ENCODE measurements around the gene GALNT10. TPM values are rescaled to one million over a fixed set of nuclear protein-coding genes. Genes with fewer than 3 reads are reported as not detected.

Gene GALNT10
- total and polyA plus RNA-seq, 9 of the 15 experiments (the other 6 are each of a cell fraction or from before 2014, with no cell fraction given) = 4.6 to 37.1 (median 13.3) TPM

GRCh38 chr5:154412925-154413324 lies 222.4 kb downstream of the GALNT10 start:
- no peak for DNase-seq (ENCODE audit: extremely low read depth in 1 of 4, low spot score in 3 of 4)
- 80% methylated on average over 9 of the region's 9 CpGs for WGBS (ENCODE audit: insufficient coverage, low coverage, missing lambda C conversion rate)
- peaks cover 33% of the 10 kb centered on the region; the same call in 2 of the 3 replicates for H3K36me3 ChIP-seq (ENCODE audit: control insufficient read depth, insufficient read depth, low read length)
- ATAC-seq = no peak
- ChIA-PET POLR2A (interaction anchor here (0.9 kb wide), 1 partner anchor 11 kb away, joined by 3 read pairs; no protein-coding TSS in a partner anchor), CTCF (ENCODE audit: low intra/inter-chr PET ratio) (no interaction called here)
- H2AFZ ChIP-seq (ENCODE audit: low read depth, low read length) = no peak overlapping the region
- H3K27me3 ChIP-seq (ENCODE audit: control insufficient read depth in 2 of 2, insufficient read depth in 2 of 2, low read length in 2 of 2) = no peaks in the 10 kb centered on the region
- no peak overlapping the region for H3K27ac ChIP-seq (ENCODE audit: extremely low read depth, low read depth, low read length)
- H3K4me2 ChIP-seq (ENCODE audit: insufficient read depth, low read length) = no peak overlapping the region
- intact Hi-C loops (cut with micrococcal nuclease) = no loop called here
- 0 out of 2 replicates have a peak, but pooled peaks cover 3% of the 10 kb centered on the region for H4K20me1 ChIP-seq (replicated peaks; ENCODE audit: control insufficient read depth, insufficient read depth, low read length)
- H3K9ac ChIP-seq (ENCODE audit: insufficient read depth in 1 of 2, low read depth in 2 of 2, low read length in 2 of 2) = no peak overlapping the region
- no peaks in the 10 kb centered on the region for H3K79me2 ChIP-seq (ENCODE audit: control insufficient read depth, insufficient read depth, low read length)
- no peak overlapping the region for H3K4me3 ChIP-seq
- no TSS peak for BruUV-seq (replicated peaks)
- H3K9me1 ChIP-seq (ENCODE audit: control insufficient read depth, insufficient read depth, low read length) = no peaks in the 10 kb centered on the region
- in situ Hi-C loops (cut with MboI) = loop anchor here (5.0 kb wide), 1 partner anchor 341 kb away; no protein-coding TSS in a partner anchor
- H3K4me1 ChIP-seq (replicated peaks in 1 of 2; ENCODE audit: control insufficient read depth in 2 of 2, insufficient read depth in 2 of 2, low read length in 2 of 2) = no peaks in the 10 kb centered on the region; a peak in 1 of 5 replicates
- FAIRE-seq = no peak
- TF ChIP-seq RB1 (IDR thresholded peaks at IDR 0.05; ENCODE audit: low read depth) (no peak), EGR1 (conservative IDR thresholded peaks at IDR 0.05) (no peak), ZNF174 (CRISPR knock-in tag; IDR thresholded peaks at IDR 0.05) (no peak), CEBPB (tag; IDR thresholded peaks at IDR 0.05) (no peak), ZBED1 (IDR thresholded peaks at IDR 0.05) (no peak), GATAD2B (IDR thresholded peaks at IDR 0.05; ENCODE audit: borderline replicate concordance) (no peak), ZNF121 (CRISPR knock-in tag; conservative IDR thresholded peaks at IDR 0.05) (no peak), SRF (CRISPR knock-in tag; IDR thresholded peaks at IDR 0.05) (no peak), CBX3 (IDR thresholded peaks at IDR 0.05; ENCODE audit: borderline replicate concordance in 1 of 2, low read length in 2 of 2) (no peak), NR1H2 (CRISPR knock-in tag; IDR thresholded peaks at IDR 0.05) (no peak), MLX (CRISPR knock-in tag; conservative IDR thresholded peaks at IDR 0.05) (no peak), MTF1 (CRISPR knock-in tag; IDR thresholded peaks at IDR 0.05; ENCODE audit: borderline replicate concordance) (no peak), RBFOX2 (IDR thresholded peaks at IDR 0.05; ENCODE audit: low read depth, low read length) (no peak), SMARCA4 (IDR thresholded peaks at IDR 0.05) (no peak)
- TF ChIP-seq, protein P1, sequence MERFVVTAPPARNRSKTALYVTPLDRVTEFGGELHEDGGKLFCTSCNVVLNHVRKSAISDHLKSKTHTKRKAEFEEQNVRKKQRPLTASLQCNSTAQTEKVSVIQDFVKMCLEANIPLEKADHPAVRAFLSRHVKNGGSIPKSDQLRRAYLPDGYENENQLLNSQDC (CRISPR knock-in tag; IDR thresholded peaks at IDR 0.05) = no peak
- TF ChIP-seq, protein P2, sequence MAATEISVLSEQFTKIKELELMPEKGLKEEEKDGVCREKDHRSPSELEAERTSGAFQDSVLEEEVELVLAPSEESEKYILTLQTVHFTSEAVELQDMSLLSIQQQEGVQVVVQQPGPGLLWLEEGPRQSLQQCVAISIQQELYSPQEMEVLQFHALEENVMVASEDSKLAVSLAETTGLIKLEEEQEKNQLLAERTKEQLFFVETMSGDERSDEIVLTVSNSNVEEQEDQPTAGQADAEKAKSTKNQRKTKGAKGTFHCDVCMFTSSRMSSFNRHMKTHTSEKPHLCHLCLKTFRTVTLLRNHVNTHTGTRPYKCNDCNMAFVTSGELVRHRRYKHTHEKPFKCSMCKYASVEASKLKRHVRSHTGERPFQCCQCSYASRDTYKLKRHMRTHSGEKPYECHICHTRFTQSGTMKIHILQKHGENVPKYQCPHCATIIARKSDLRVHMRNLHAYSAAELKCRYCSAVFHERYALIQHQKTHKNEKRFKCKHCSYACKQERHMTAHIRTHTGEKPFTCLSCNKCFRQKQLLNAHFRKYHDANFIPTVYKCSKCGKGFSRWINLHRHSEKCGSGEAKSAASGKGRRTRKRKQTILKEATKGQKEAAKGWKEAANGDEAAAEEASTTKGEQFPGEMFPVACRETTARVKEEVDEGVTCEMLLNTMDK (IDR thresholded peaks at IDR 0.05; ENCODE audit: borderline replicate concordance, insufficient read depth, low read depth, low read length, poor library complexity, severe bottlenecking) = no peak
- TF ChIP-seq, protein P3, sequence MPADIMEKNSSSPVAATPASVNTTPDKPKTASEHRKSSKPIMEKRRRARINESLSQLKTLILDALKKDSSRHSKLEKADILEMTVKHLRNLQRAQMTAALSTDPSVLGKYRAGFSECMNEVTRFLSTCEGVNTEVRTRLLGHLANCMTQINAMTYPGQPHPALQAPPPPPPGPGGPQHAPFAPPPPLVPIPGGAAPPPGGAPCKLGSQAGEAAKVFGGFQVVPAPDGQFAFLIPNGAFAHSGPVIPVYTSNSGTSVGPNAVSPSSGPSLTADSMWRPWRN (IDR thresholded peaks at IDR 0.05; ENCODE audit: low read depth) = no peak
- H3K9me3 ChIP-seq (replicated peaks; ENCODE audit: control insufficient read depth, insufficient read depth, low read depth, low read length) = no peaks in the 10 kb centered on the region

All from K562 (cell line).